DMS53 (cell line): ENCODE measurements around the gene INPP5F.
"Not testable (repeated sequence)": the region's sequence is repeated elsewhere in the genome, so short reads cannot be mapped to it uniquely, and the experiment has no call there.

Experiments used
- DNase-seq: peaks from one replicate; lab custom pipeline; 2025; lab: John Stamatoyannopoulos, UW

INPP5F gene

GRCh38 chr10:119776536-119776935 is 50.7 kb downstream of the INPP5F start:
- DNase-seq, result no peak

GRCh38 chr10:119777686-119778085 is 51.8 kb downstream of the INPP5F start:
- DNase-seq, result no peak

- DNase-seq, result no peak
These were observed 53.1 kb downstream of the INPP5F start for GRCh38 chr10:119778776-119779445.

- no peak for DNase-seq
These were observed 55.1 kb downstream of the INPP5F start for GRCh38 chr10:119780879-119781480.

- DNase-seq, result no peak
These were observed 55.6 kb downstream of the INPP5F start for GRCh38 chr10:119781498-119781897.

- DNase-seq, result no peak
These were observed 57.3 kb downstream of the INPP5F start for GRCh38 chr10:119782981-119783664.

GRCh38 chr10:119783665-119784027 is 57.8 kb downstream of the INPP5F start:
- DNase-seq, result no peak

- peak; percentile 89 for DNase-seq
These were observed 58.7 kb downstream of the INPP5F start for GRCh38 chr10:119784340-119785067.

- DNase-seq, result peak; percentile 7
These were observed 60.4 kb downstream of the INPP5F start for GRCh38 chr10:119786117-119786769.

GRCh38 chr10:119795101-119795500 is 69.3 kb downstream of the INPP5F start:
- DNase-seq, result not testable (repeated sequence)

GRCh38 chr10:119796039-119796438 is 70.2 kb downstream of the INPP5F start:
- no peak for DNase-seq

GRCh38 chr10:119801176-119801575 is 75.3 kb downstream of the INPP5F start:
- DNase-seq, result no peak

GRCh38 chr10:119801998-119802538 is 76.2 kb downstream of the INPP5F start:
- no peak for DNase-seq

GRCh38 chr10:119803264-119803663 is 77.4 kb downstream of the INPP5F start:
- DNase-seq, result no peak

GRCh38 chr10:119805702-119806230 is 79.9 kb downstream of the INPP5F start:
- DNase-seq, result no peak

- DNase-seq, result no peak
These were observed 80.7 kb downstream of the INPP5F start for GRCh38 chr10:119806334-119807130.

GRCh38 chr10:119807960-119808697 is 82.3 kb downstream of the INPP5F start:
- DNase-seq, result peak; percentile 15

- DNase-seq, result no peak
These were observed 85.3 kb downstream of the INPP5F start for GRCh38 chr10:119811122-119811521.

GRCh38 chr10:119812684-119813083 is 86.8 kb downstream of the INPP5F start:
- peak; percentile 10 for DNase-seq

- DNase-seq, result no peak
These were observed 89.8 kb downstream of the INPP5F start for GRCh38 chr10:119815671-119816070.
